Mammary epithelial cell (primary cell): Measurements from ENCODE around the gene SLC4A4.

Source experiments
- EZH2 ChIP-seq: IDR thresholded peaks from 2 replicates; pipeline ENCODE4 v1.6.1; 2012; ENCODE audit warnings: low read length, inconsistent platforms, borderline replicate concordance
- TF ChIP-seq, protein P1 (sequence below), 2 donors: IDR thresholded peaks in 1 of 2; conservative IDR thresholded peaks in 1 of 2; 2 replicates each; pipeline ENCODE4 v1.5.1; 2011 to 2012; ENCODE audit warnings: inconsistent platforms in 2 of 2, low read length in 2 of 2, mild to moderate bottlenecking in 2 of 2, control low read depth in 1 of 2, low read depth in 1 of 2; ENCODE audit not compliant: insufficient read depth in 1 of 2; ENCODE audit errors: extremely low read depth in 1 of 2

GRCh38 chr4:71430609-71431008, 91.8 kb downstream of the SLC4A4 start:
- TF ChIP-seq, protein P1, sequence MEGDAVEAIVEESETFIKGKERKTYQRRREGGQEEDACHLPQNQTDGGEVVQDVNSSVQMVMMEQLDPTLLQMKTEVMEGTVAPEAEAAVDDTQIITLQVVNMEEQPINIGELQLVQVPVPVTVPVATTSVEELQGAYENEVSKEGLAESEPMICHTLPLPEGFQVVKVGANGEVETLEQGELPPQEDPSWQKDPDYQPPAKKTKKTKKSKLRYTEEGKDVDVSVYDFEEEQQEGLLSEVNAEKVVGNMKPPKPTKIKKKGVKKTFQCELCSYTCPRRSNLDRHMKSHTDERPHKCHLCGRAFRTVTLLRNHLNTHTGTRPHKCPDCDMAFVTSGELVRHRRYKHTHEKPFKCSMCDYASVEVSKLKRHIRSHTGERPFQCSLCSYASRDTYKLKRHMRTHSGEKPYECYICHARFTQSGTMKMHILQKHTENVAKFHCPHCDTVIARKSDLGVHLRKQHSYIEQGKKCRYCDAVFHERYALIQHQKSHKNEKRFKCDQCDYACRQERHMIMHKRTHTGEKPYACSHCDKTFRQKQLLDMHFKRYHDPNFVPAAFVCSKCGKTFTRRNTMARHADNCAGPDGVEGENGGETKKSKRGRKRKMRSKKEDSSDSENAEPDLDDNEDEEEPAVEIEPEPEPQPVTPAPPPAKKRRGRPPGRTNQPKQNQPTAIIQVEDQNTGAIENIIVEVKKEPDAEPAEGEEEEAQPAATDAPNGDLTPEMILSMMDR (conservative IDR thresholded peaks at IDR 0.05 in 1 of 2, IDR thresholded peaks at IDR 0.05 in 1 of 2; ENCODE audit: extremely low read depth in 1 of 2, insufficient read depth in 1 of 2, low read depth in 1 of 2, low read length in 2 of 2) = no peak
- TF ChIP-seq EZH2 = no peak
